H9 (cell line): ENCODE measurements around the gene EXOC6. TPM values are rescaled to one million over a fixed set of nuclear protein-coding genes. Genes with fewer than 3 reads are reported as not detected.

Source experiments
- DNase-seq: peaks from one replicate; pipeline ENCODE4 v3.0.0-alpha.2; 2017
- H2AFZ ChIP-seq: one replicate; pipeline ENCODE4 v1.6.1; 2013; ENCODE audit warnings: mild to moderate bottlenecking, low read length, control low read depth, moderate library complexity
- H2AK5ac ChIP-seq: 2 replicates; pipeline ENCODE4 v1.6.1; 2013; ENCODE audit warnings: low read length, control low read depth, mixed read lengths; ENCODE audit not compliant: insufficient read length
- H2BK120ac ChIP-seq: one replicate; pipeline ENCODE4 v1.6.1; 2013; ENCODE audit warnings: low read depth, mild to moderate bottlenecking, low read length, control low read depth, inconsistent platforms; ENCODE audit not compliant: poor library complexity, severe bottlenecking
- H2BK12ac ChIP-seq: 2 replicates; pipeline ENCODE4 v1.6.1; 2013; ENCODE audit warnings: low read length, control low read depth, mixed read lengths, low read depth; ENCODE audit not compliant: insufficient read length
- H2BK15ac ChIP-seq: 2 replicates; pipeline ENCODE4 v1.6.1; 2013; ENCODE audit warnings: low read depth, low read length, control low read depth
- H2BK20ac ChIP-seq: one replicate; pipeline ENCODE4 v1.6.1; 2013; ENCODE audit warnings: low read depth, mild to moderate bottlenecking, low read length, control low read depth, inconsistent platforms; ENCODE audit not compliant: poor library complexity, severe bottlenecking
- H2BK5ac ChIP-seq: 2 replicates; pipeline ENCODE4 v1.6.1; 2013; ENCODE audit warnings: low read length, control low read depth, mixed read lengths; ENCODE audit not compliant: insufficient read length
- H3K14ac ChIP-seq: 2 replicates; pipeline ENCODE4 v1.6.1; 2013; ENCODE audit warnings: low read length, control low read depth; ENCODE audit not compliant: insufficient read depth
- H3K18ac ChIP-seq: 2 replicates; pipeline ENCODE4 v1.6.1; 2013; ENCODE audit warnings: low read depth, mild to moderate bottlenecking, mixed read lengths, low read length, control low read depth; ENCODE audit not compliant: insufficient read length
- H3K23ac ChIP-seq: 2 replicates; pipeline ENCODE4 v1.6.1; 2013; ENCODE audit warnings: low read length, control low read depth, mixed read lengths, low read depth; ENCODE audit not compliant: insufficient read length
- H3K23me2 ChIP-seq: 2 replicates; pipeline ENCODE4 v1.6.1; 2013; ENCODE audit warnings: low read depth, mild to moderate bottlenecking, mixed read lengths, low read length, control low read depth; ENCODE audit not compliant: insufficient read length, poor library complexity, severe bottlenecking
- H3K27ac ChIP-seq: 2 replicates; pipeline ENCODE4 v1.5.1; 2013; ENCODE audit warnings: low read length, control low read depth, mixed read lengths, low read depth; ENCODE audit not compliant: insufficient read length
- H3K27me3 ChIP-seq: 2 replicates; pipeline ENCODE4 v1.6.1; 2013; ENCODE audit warnings: low read length, control low read depth, inconsistent platforms; ENCODE audit not compliant: insufficient read depth
- H3K4ac ChIP-seq: 2 replicates; pipeline ENCODE4 v1.6.1; 2013; ENCODE audit warnings: low read depth, mild to moderate bottlenecking, control low read depth, inconsistent platforms, low read length, moderate library complexity
- H3K4me1 ChIP-seq: 2 replicates; pipeline ENCODE4 v1.6.1; 2013; ENCODE audit warnings: low read length, control low read depth, inconsistent platforms; ENCODE audit not compliant: insufficient read depth
- H3K4me2 ChIP-seq: 2 replicates; pipeline ENCODE4 v1.6.1; 2013; ENCODE audit warnings: low read length, control low read depth, mixed read lengths; ENCODE audit not compliant: insufficient read length, insufficient read depth
- H3K56ac ChIP-seq: 2 replicates; pipeline ENCODE4 v1.6.1; 2013; ENCODE audit warnings: low read depth, mild to moderate bottlenecking, mixed read lengths, low read length, control low read depth; ENCODE audit not compliant: insufficient read length
- H3K79me1 ChIP-seq: 2 replicates; pipeline ENCODE4 v1.6.1; 2013; ENCODE audit warnings: low read depth, mild to moderate bottlenecking, moderate library complexity, low read length, control low read depth, inconsistent platforms; ENCODE audit not compliant: insufficient read depth, poor library complexity, severe bottlenecking
- H3K79me2 ChIP-seq: 2 replicates; pipeline ENCODE4 v1.6.1; 2013; ENCODE audit warnings: low read length, control low read depth, inconsistent platforms; ENCODE audit not compliant: insufficient read depth
- H3K9ac ChIP-seq: 2 replicates; pipeline ENCODE4 v1.6.1; 2013; ENCODE audit warnings: low read length, control low read depth, mixed read lengths; ENCODE audit not compliant: insufficient read length; ENCODE audit errors: extremely low read depth
- H3K9me3 ChIP-seq: one replicate; pipeline ENCODE4 v1.6.1; 2013; ENCODE audit warnings: low read depth, low read length, inconsistent platforms; ENCODE audit not compliant: control insufficient read depth
- H3T11ph ChIP-seq: one replicate; pipeline ENCODE4 v1.6.1; 2013; ENCODE audit warnings: mild to moderate bottlenecking, low read length, control low read depth, inconsistent platforms
- H4K20me1 ChIP-seq: one replicate; pipeline ENCODE4 v1.6.1; 2013; ENCODE audit not compliant: control insufficient read depth, insufficient read length, insufficient read depth
- H4K5ac ChIP-seq: 2 replicates; pipeline ENCODE4 v1.6.1; 2013; ENCODE audit warnings: low read depth, mild to moderate bottlenecking, mixed read lengths, low read length, control low read depth; ENCODE audit not compliant: insufficient read length
- H4K8ac ChIP-seq: replicated peaks from 2 replicates; pipeline ENCODE4 v1.6.1; 2013; ENCODE audit warnings: low read length, control low read depth, mixed read lengths, low read depth; ENCODE audit not compliant: insufficient read length
- H4K91ac ChIP-seq: 2 replicates; pipeline ENCODE4 v1.6.1; 2013; ENCODE audit warnings: low read depth, mild to moderate bottlenecking, moderate library complexity, mixed read lengths, low read length, control low read depth; ENCODE audit not compliant: insufficient read length
- H3K27ac Mint-ChIP-seq, 3 experiments: 2 replicates in 2 of 3; 3 replicates in 1 of 3; pipeline ENCODE4 v1.8.0; 2020 to 2021; ENCODE audit warnings: mixed read lengths in 3 of 3, mild to moderate bottlenecking in 1 of 3, moderate library complexity in 1 of 3
- H3K27me3 Mint-ChIP-seq: 2 replicates; pipeline ENCODE4 v1.8.0; 2021; ENCODE audit warnings: low read depth, mild to moderate bottlenecking, moderate library complexity, mixed read lengths
- H3K36me3 Mint-ChIP-seq, 3 experiments: 2 replicates in 2 of 3; 3 replicates in 1 of 3; pipeline ENCODE4 v1.8.0; 2020 to 2021; ENCODE audit warnings: low read depth in 3 of 3, mixed read lengths in 3 of 3; ENCODE audit not compliant: insufficient read depth in 1 of 3
- H3K4me1 Mint-ChIP-seq, 2 experiments: 2 replicates each; pipeline ENCODE4 v1.8.0; 2020; ENCODE audit warnings: mixed read lengths in 2 of 2
- H3K4me3 Mint-ChIP-seq, 2 experiments: 2 replicates in 1 of 2; 3 replicates in 1 of 2; pipeline ENCODE4 v1.8.0; 2020 to 2021; ENCODE audit warnings: mild to moderate bottlenecking in 2 of 2, mixed read lengths in 2 of 2, moderate library complexity in 1 of 2
- H3K9me3 Mint-ChIP-seq, 2 experiments: 2 replicates in 1 of 2; 3 replicates in 1 of 2; pipeline ENCODE4 v1.8.0; 2020; ENCODE audit warnings: mild to moderate bottlenecking in 2 of 2, mixed read lengths in 2 of 2, moderate library complexity in 1 of 2
- WGBS: extraction: QIAGEN DNeasy Blood & Tissue Kit; methylation state at CpG from one replicate; pipeline ENCODE4 v1.1.7; 2013; ENCODE audit warnings: missing lambda C conversion rate, low lambda C conversion rate, mixed read lengths; ENCODE audit not compliant: insufficient read length; ENCODE audit errors: extremely low coverage; 5-methylcytosine and 5-hydroxymethylcytosine counted together
- total RNA-seq: library from RNA; stranded (reverse); gene quantifications from 2 replicates; pipeline ENCODE4 v1.2.1, GENCODE V29; 2021
- TF ChIP-seq, protein P1 (sequence below): fragments of 200-600 bp; sonication (generic); conservative IDR thresholded peaks from 3 replicates; pipeline ENCODE4 v1.8.0; 2021; ENCODE audit warnings: antibody characterized with exemption, mild to moderate bottlenecking

The EXOC6 gene
- total RNA-seq, 1 experiment from 2014 or later, result 9.0 TPM

DNA sequence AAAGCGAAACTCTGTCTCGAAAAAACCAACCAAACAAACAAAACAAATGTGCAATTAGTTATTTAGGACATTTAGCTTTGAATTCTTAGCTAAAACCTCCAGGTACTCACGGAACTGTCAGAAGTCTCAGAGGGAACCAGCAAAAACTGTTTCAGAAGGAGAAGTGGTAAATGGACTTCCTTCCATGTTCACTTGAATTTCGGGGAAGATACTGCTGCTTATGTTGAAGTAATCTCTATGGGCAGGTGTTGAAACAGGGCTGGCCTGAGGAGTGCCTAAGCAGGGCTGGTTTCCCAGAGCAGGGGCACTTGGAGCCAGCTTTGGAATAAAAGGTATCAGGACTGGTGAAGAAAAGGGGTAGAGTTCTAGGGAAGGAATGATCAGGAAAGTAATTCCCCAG is 2.4 kb upstream of the EXOC6 start:
- Histone ChIP-seq H3K79me2 (no peaks in the 10 kb centered on the region), H3K4me1 (no peaks in the 10 kb centered on the region), H4K20me1 (no peaks in the 10 kb centered on the region), H3K4ac (no peak overlapping the region), H3K27ac (no peak overlapping the region), H3K18ac (no peak overlapping the region), H3K9ac (no peak overlapping the region), H2AK5ac (no peak overlapping the region), H2BK15ac (no peak overlapping the region), H4K5ac (no peak overlapping the region), H3K9me3 (no peaks in the 10 kb centered on the region), H3K79me1 (no peaks in the 10 kb centered on the region), H4K91ac (no peak overlapping the region), H2AFZ (no peak overlapping the region), H2BK20ac (no peak overlapping the region), H2BK5ac (no peak overlapping the region), H3K56ac (no peak overlapping the region), H3K23ac (no peak overlapping the region), H3T11ph (no peak overlapping the region), H2BK120ac (no peak overlapping the region), H3K4me2 (no peak overlapping the region), H3K27me3 (peaks cover 8% of the 10 kb centered on the region; the same call in 1 of the 2 replicates), H3K23me2 (peaks cover 7% of the 10 kb centered on the region), H4K8ac (no peak overlapping the region), H3K14ac (no peak overlapping the region), H2BK12ac (no peak overlapping the region)
- Mint-ChIP-seq H3K36me3 (no peaks in the 10 kb centered on the region), H3K4me3 (no peak overlapping the region), H3K27ac (no peak overlapping the region), H3K27me3 (peaks cover 51% of the 10 kb centered on the region), H3K4me1 (peaks cover 14 to 22% of the 10 kb centered on the region in 2 experiments), H3K9me3 (peaks cover 5% of the 10 kb centered on the region in 2 experiments; a peak in 3 of 5 replicates)
- DNase-seq, result no peak
- TF ChIP-seq, protein P1, sequence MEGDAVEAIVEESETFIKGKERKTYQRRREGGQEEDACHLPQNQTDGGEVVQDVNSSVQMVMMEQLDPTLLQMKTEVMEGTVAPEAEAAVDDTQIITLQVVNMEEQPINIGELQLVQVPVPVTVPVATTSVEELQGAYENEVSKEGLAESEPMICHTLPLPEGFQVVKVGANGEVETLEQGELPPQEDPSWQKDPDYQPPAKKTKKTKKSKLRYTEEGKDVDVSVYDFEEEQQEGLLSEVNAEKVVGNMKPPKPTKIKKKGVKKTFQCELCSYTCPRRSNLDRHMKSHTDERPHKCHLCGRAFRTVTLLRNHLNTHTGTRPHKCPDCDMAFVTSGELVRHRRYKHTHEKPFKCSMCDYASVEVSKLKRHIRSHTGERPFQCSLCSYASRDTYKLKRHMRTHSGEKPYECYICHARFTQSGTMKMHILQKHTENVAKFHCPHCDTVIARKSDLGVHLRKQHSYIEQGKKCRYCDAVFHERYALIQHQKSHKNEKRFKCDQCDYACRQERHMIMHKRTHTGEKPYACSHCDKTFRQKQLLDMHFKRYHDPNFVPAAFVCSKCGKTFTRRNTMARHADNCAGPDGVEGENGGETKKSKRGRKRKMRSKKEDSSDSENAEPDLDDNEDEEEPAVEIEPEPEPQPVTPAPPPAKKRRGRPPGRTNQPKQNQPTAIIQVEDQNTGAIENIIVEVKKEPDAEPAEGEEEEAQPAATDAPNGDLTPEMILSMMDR, result no peak
- no CpG with 5 or more reads among the region's 4 CpGs for WGBS
